SK-N-SH treated with all-trans-retinoic acid at 6 μM for 48 hours (cell line): Measurements from ENCODE around the gene NARS2.

Source experiments
- BACH2 ChIP-seq: fragments of 250-450 bp; sonication (Bioruptor Pico); IDR thresholded peaks from 2 replicates; pipeline ENCODE4 v1.9.0; 2021; ENCODE audit warnings: mild to moderate bottlenecking, borderline replicate concordance
- CSDC2 ChIP-seq: fragments of 250-450 bp; sonication (Bioruptor Pico); IDR thresholded peaks from 2 replicates; pipeline ENCODE4 v1.5.0; 2020; ENCODE audit warnings: mild to moderate bottlenecking, moderate library complexity
- ESRRG ChIP-seq: fragments of 250-450 bp; sonication (Bioruptor Pico); IDR thresholded peaks from 2 replicates; pipeline ENCODE4 v1.6.1; 2021; ENCODE audit warnings: mild to moderate bottlenecking
- GLIS3 ChIP-seq: fragments of 250-450 bp; sonication (Bioruptor Pico); IDR thresholded peaks from 2 replicates; pipeline ENCODE4 v1.5.0; 2020; ENCODE audit warnings: mild to moderate bottlenecking, moderate library complexity
- ISL1 ChIP-seq: fragments of 250-450 bp; sonication (Bioruptor Pico); IDR thresholded peaks from 2 replicates; pipeline ENCODE4 v2.1.2; 2022; ENCODE audit warnings: mild to moderate bottlenecking, moderate library complexity
- OSR1 ChIP-seq: fragments of 250-450 bp; sonication (Bioruptor Pico); IDR thresholded peaks from 2 replicates; pipeline ENCODE4 v1.8.0; 2022; ENCODE audit warnings: moderate library complexity, mild to moderate bottlenecking, inconsistent platforms
- PATZ1 ChIP-seq: fragments of 250-450 bp; sonication (Bioruptor Pico); IDR thresholded peaks from 2 replicates; pipeline ENCODE4 v1.8.0; 2020; ENCODE audit warnings: mild to moderate bottlenecking, moderate library complexity, borderline replicate concordance
- RARB ChIP-seq: fragments of 250-450 bp; sonication (Bioruptor Pico); IDR thresholded peaks from 2 replicates; pipeline ENCODE4 v1.8.0; 2021; ENCODE audit warnings: mild to moderate bottlenecking, moderate library complexity
- TOX ChIP-seq: fragments of 250-450 bp; sonication (Bioruptor Pico); IDR thresholded peaks from 2 replicates; pipeline ENCODE4 v1.8.0; 2021; ENCODE audit warnings: mild to moderate bottlenecking, moderate library complexity, borderline replicate concordance
- ZC3H10 ChIP-seq: fragments of 250-450 bp; sonication (Bioruptor Pico); IDR thresholded peaks from 2 replicates; pipeline ENCODE4 v1.5.1; 2021; ENCODE audit warnings: mild to moderate bottlenecking, moderate library complexity
- ZFP30 ChIP-seq: fragments of 450-650 bp; formaldehyde crosslinking; IDR thresholded peaks from 2 replicates; pipeline ENCODE4 v1.5.0; 2022; ENCODE audit warnings: mild to moderate bottlenecking, moderate library complexity
- ZNF565 ChIP-seq: fragments of 450-650 bp; formaldehyde crosslinking; conservative IDR thresholded peaks from 2 replicates; pipeline ENCODE4 v1.5.0; 2020; ENCODE audit warnings: low read depth, mild to moderate bottlenecking, moderate library complexity
- ZNF8 ChIP-seq: fragments of 450-650 bp; formaldehyde crosslinking; IDR thresholded peaks from 2 replicates; pipeline ENCODE4 v1.5.0; 2020; ENCODE audit warnings: mild to moderate bottlenecking, moderate library complexity
- TF ChIP-seq, protein P1 (sequence below): fragments of 250-450 bp; sonication (Bioruptor Pico); IDR thresholded peaks from 2 replicates; pipeline ENCODE4 v1.5.1; 2021; ENCODE audit warnings: mild to moderate bottlenecking, moderate library complexity

DNA sequence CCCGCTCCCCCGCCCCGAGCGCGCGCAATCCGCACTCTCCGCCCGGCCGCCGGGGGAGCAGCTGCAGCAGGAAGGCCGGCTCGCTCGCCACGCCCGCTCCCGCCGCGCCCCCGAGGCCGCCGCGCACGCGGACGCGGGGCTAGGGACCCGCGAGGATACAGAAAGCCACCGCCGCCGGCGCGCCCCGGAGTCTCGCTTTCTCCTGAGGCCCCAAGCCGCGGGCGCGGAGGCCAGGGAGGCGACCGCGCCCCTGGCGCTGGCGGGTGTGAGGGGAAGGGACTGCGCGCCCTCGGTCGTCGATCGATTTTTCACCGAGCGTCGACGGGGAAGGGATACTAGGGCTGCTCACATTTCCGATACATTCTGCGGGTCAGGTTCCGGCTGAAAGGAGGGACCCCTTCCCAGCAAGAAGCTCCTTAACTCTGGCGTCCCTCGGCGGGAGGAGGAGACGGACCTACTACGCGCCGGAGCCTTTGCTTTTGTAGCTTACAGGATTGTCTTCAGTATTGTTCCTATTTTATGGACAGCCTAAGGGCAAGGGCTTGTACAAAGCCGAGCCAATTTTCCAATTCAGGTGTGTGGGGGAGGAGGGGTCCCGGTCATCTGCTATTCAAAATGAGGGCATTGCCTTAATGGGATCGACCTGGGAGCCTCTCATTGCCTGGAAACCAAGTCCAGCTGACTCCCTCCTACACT lies 156.6 kb downstream of the NARS2 start:
- TF ChIP-seq ESRRG (CRISPR knock-in tag), result no peak
- TF ChIP-seq CSDC2 (CRISPR knock-in tag), result 0 out of 2 replicates have a peak, but pooled peaks have one; percentile 71
- no peak for TF ChIP-seq RARB (CRISPR knock-in tag)
- TF ChIP-seq ZC3H10 (CRISPR knock-in tag), result no peak
- TF ChIP-seq ZNF565 (CRISPR knock-in tag), result no peak; the same call in 1 of the 2 replicates
- TF ChIP-seq BACH2 (CRISPR knock-in tag), result 0 out of 2 replicates have a peak, but pooled peaks have one; percentile 21
- no peak for TF ChIP-seq ZNF8 (CRISPR knock-in tag)
- TF ChIP-seq PATZ1, result no peak
- TF ChIP-seq, protein P1, sequence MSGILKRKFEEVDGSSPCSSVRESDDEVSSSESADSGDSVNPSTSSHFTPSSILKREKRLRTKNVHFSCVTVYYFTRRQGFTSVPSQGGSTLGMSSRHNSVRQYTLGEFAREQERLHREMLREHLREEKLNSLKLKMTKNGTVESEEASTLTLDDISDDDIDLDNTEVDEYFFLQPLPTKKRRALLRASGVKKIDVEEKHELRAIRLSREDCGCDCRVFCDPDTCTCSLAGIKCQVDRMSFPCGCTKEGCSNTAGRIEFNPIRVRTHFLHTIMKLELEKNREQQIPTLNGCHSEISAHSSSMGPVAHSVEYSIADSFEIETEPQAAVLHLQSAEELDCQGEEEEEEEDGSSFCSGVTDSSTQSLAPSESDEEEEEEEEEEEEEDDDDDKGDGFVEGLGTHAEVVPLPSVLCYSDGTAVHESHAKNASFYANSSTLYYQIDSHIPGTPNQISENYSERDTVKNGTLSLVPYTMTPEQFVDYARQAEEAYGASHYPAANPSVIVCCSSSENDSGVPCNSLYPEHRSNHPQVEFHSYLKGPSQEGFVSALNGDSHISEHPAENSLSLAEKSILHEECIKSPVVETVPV (CRISPR knock-in tag), result no peak
- no peak for TF ChIP-seq OSR1 (CRISPR knock-in tag)
- TF ChIP-seq ISL1 (CRISPR knock-in tag), result no peak
- TF ChIP-seq ZFP30, result no peak
- no peak for TF ChIP-seq TOX (CRISPR knock-in tag)
- TF ChIP-seq GLIS3 (CRISPR knock-in tag), result no peak
